GM23338 (cell line): ENCODE data around the gene STK33. TPM values are rescaled to one million over a fixed set of nuclear protein-coding genes. Genes with fewer than 3 reads are reported as not detected.

Experiments
- ATAC-seq: fragments of 200-7000 bp; cut with Tn5 transposase; 3 replicates; pipeline ENCODE4 v1.9.1; 2020
- DNase-seq: peaks from one replicate; pipeline ENCODE4 v3.0.0-alpha.2; 2015; ENCODE audit warnings: low spot score
- H2AFZ ChIP-seq: fragments of 200-600 bp; sonication (generic); 2 replicates; pipeline ENCODE4 v1.8.0; 2016; ENCODE audit warnings: antibody characterized with exemption, mild to moderate bottlenecking, moderate library complexity
- H3F3A ChIP-seq: fragments of 200-600 bp; sonication (generic); replicated peaks from 2 replicates; pipeline ENCODE4 v1.8.0; 2017; ENCODE audit warnings: antibody characterized with exemption, mixed run types, low read depth
- H3K27ac ChIP-seq: fragments of 200-600 bp; sonication (generic); 2 replicates; pipeline ENCODE4 v1.6.1; 2016; ENCODE audit warnings: low read depth
- H3K27me3 ChIP-seq: fragments of 200-600 bp; sonication (generic); 2 replicates; pipeline ENCODE4 v1.8.0; 2016; ENCODE audit warnings: mild to moderate bottlenecking, mixed run types, moderate library complexity; ENCODE audit not compliant: insufficient read depth
- H3K36me3 ChIP-seq: fragments of 200-600 bp; sonication (generic); 2 replicates; pipeline ENCODE4 v1.8.0; 2016; ENCODE audit warnings: mild to moderate bottlenecking; ENCODE audit not compliant: insufficient read depth
- H3K4me1 ChIP-seq: fragments of 200-600 bp; sonication (generic); 2 replicates; pipeline ENCODE4 v1.8.0; 2016; ENCODE audit warnings: mild to moderate bottlenecking, moderate library complexity; ENCODE audit not compliant: insufficient read depth
- H3K4me2 ChIP-seq: fragments of 200-600 bp; sonication (generic); 2 replicates; pipeline ENCODE4 v1.7.1; 2017; ENCODE audit warnings: mixed run types
- H3K4me3 ChIP-seq: fragments of 200-600 bp; sonication (generic); 2 replicates; pipeline ENCODE4 v1.6.1; 2016; ENCODE audit warnings: mixed run types
- H3K79me2 ChIP-seq: fragments of 200-600 bp; sonication (generic); replicated peaks from 2 replicates; pipeline ENCODE4 v1.8.0; 2017; ENCODE audit warnings: mild to moderate bottlenecking; ENCODE audit not compliant: insufficient read depth
- H3K9me2 ChIP-seq: fragments of 200-600 bp; sonication (generic); 2 replicates; pipeline ENCODE4 v1.8.0; 2017; ENCODE audit not compliant: insufficient read depth
- H4K20me1 ChIP-seq: fragments of 200-600 bp; sonication (generic); replicated peaks from 2 replicates; pipeline ENCODE4 v1.8.0; 2017; ENCODE audit warnings: mild to moderate bottlenecking; ENCODE audit not compliant: insufficient read depth
- H3K27ac Mint-ChIP-seq: 2 replicates; pipeline ENCODE4 v1.8.0; 2020; ENCODE audit warnings: inconsistent platforms, mild to moderate bottlenecking, moderate library complexity, mixed read lengths
- H3K27me3 Mint-ChIP-seq: 3 replicates; pipeline ENCODE4 v1.8.0; 2022; ENCODE audit warnings: low read depth, mild to moderate bottlenecking, moderate library complexity, mixed read lengths, inconsistent platforms; ENCODE audit not compliant: insufficient read depth, poor library complexity
- H3K36me3 Mint-ChIP-seq: 3 replicates; pipeline ENCODE4 v1.8.0; 2021; ENCODE audit warnings: low read depth, mild to moderate bottlenecking, inconsistent platforms, moderate library complexity, mixed read lengths
- H3K4me1 Mint-ChIP-seq: 3 replicates; pipeline ENCODE4 v1.8.0; 2020; ENCODE audit warnings: mild to moderate bottlenecking, inconsistent platforms, mixed read lengths
- H3K4me3 Mint-ChIP-seq: 3 replicates; pipeline ENCODE4 v1.8.0; 2021; ENCODE audit warnings: moderate library complexity, mild to moderate bottlenecking, inconsistent platforms, mixed read lengths
- H3K9me3 Mint-ChIP-seq: 3 replicates; pipeline ENCODE4 v1.8.0; 2020; ENCODE audit warnings: moderate library complexity, mild to moderate bottlenecking, inconsistent platforms, mixed read lengths
- CREB1 ChIP-seq: fragments of 250-450 bp; sonication (Bioruptor Pico); IDR thresholded peaks from 2 replicates; pipeline ENCODE4 v1.5.0; 2020; ENCODE audit warnings: low read depth, mild to moderate bottlenecking, moderate library complexity
- EZH2 ChIP-seq: fragments of 200-600 bp; sonication (generic); IDR thresholded peaks from one replicate; pipeline ENCODE4 v1.8.0; 2017; ENCODE audit warnings: antibody characterized with exemption, mild to moderate bottlenecking, low read depth; ENCODE audit not compliant: unreplicated experiment
- EZH2phosphoT487 ChIP-seq: fragments of 200-600 bp; sonication (generic); IDR thresholded peaks from one replicate; pipeline ENCODE4 v1.8.1; 2018; ENCODE audit warnings: antibody characterized with exemption; ENCODE audit not compliant: unreplicated experiment
- JUNB ChIP-seq: IDR thresholded peaks from one replicate; pipeline ENCODE4 v1.6.1; 2016; ENCODE audit warnings: antibody characterized with exemption; ENCODE audit not compliant: unreplicated experiment
- NANOG ChIP-seq: IDR thresholded peaks from 2 replicates; pipeline ENCODE4 v1.6.1; 2016; ENCODE audit warnings: antibody characterized with exemption, borderline replicate concordance
- POLR2AphosphoS5 ChIP-seq: IDR thresholded peaks from 2 replicates; pipeline ENCODE4 v1.6.1; 2016; ENCODE audit warnings: antibody characterized with exemption, low read depth
- STAT1 ChIP-seq: IDR thresholded peaks from one replicate; pipeline ENCODE4 v1.6.1; 2016; ENCODE audit warnings: antibody characterized with exemption; ENCODE audit not compliant: unreplicated experiment
- ZNF114 ChIP-seq: fragments of 250-450 bp; sonication (Bioruptor Pico); IDR thresholded peaks from 2 replicates; pipeline ENCODE4 v1.5.0; 2020; ENCODE audit warnings: mild to moderate bottlenecking, moderate library complexity
- ZNF331 ChIP-seq: fragments of 250-450 bp; sonication (Bioruptor Pico); IDR thresholded peaks from 2 replicates; pipeline ENCODE4 v1.5.0; 2020; ENCODE audit warnings: low read depth, mild to moderate bottlenecking, moderate library complexity
- polyA plus RNA-seq: library from polyadenylated mRNA; unstranded; fragments of >200 nt; fragmentation: Nextera tagmentation; extraction: Ambion mirVana; gene quantifications from 2 replicates; pipeline ENCODE4 v1.2.1, GENCODE V29; 2016
- total RNA-seq: library from RNA; depleted of rRNA; stranded (reverse); fragments of >200 nt; shearing (Covaris generic); gene quantifications from 2 replicates; pipeline ENCODE4 v1.2.3, GENCODE V29; 2014
- TF ChIP-seq, protein P1 (sequence below): fragments of 250-450 bp; sonication (Bioruptor Pico); IDR thresholded peaks from 2 replicates; pipeline ENCODE4 v1.5.0; 2020; ENCODE audit warnings: mild to moderate bottlenecking, moderate library complexity
- TF ChIP-seq, protein P2 (sequence below): IDR thresholded peaks from one replicate; pipeline ENCODE4 v1.6.1; 2018; ENCODE audit warnings: antibody characterized with exemption; ENCODE audit not compliant: unreplicated experiment
- TF ChIP-seq, protein P3 (sequence below): IDR thresholded peaks from 2 replicates; pipeline ENCODE4 v1.6.1; 2016; ENCODE audit warnings: antibody characterized with exemption
- TF ChIP-seq, protein P4 (sequence below), 2 experiments: fragments of 200-600 bp in 1 of 2; sonication (generic) in 1 of 2; conservative IDR thresholded peaks; 2 replicates each; pipeline versions ENCODE4 v1.5.1 to v1.6.1; 2016 to 2017; ENCODE audit warnings: antibody characterized with exemption in 2 of 2, low read depth in 2 of 2, mild to moderate bottlenecking in 2 of 2, moderate library complexity in 1 of 2

STK33 gene
- total and polyA plus RNA-seq, 2 experiments from 2014 or later, result 17.2 to 18.2 TPM

DNA sequence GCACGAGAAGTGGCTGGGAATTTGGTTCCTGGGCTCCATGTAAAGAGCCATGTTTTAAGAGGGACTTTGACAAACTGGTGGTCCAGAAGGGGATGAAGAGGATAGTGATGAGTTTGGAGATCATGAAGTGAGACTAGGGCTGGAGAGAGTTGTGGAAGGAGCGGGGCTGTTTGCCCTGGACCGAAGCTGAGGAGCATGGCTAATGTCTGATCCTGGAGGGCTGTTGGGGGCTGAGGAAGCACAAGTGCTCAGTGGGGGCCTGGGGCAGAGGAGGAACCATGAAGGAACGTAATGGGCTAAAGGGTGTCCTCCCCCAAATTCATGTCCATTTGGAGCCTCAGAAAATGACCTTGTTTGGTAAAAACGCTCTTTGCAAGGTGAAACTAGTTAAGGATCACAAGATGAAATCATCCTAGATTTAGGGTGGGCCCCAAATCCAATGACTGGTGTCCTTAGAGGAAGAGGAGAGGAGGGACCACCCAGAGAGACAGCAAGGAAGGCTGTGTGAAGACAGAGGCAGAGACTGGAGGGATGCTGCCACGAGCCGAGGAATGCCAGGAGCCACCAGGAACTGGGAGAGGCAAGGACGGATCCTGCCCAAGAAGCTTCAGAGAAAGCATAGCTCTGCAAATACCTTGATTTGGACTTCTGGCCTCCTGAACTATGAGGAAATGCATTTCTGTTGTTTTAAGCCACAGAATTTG lies 223.1 kb downstream of the STK33 start:
- Histone ChIP-seq H3K36me3 (no peaks in the 10 kb centered on the region), H3K4me1 (no peaks in the 10 kb centered on the region), H3K79me2 (no peaks in the 10 kb centered on the region), H3K4me2 (no peak overlapping the region), H3K4me3 (no peak overlapping the region), H3K27ac (no peak overlapping the region), H2AFZ (no peak overlapping the region), H3F3A (no peaks in the 10 kb centered on the region), H4K20me1 (no peaks in the 10 kb centered on the region), H3K27me3 (no peaks in the 10 kb centered on the region), H3K9me2 (no peaks in the 10 kb centered on the region)
- Mint-ChIP-seq H3K27me3 (peaks cover 2% of the 10 kb centered on the region), H3K9me3 (no peaks in the 10 kb centered on the region; the same call in 2 of the 3 replicates), H3K4me3 (no peak overlapping the region), H3K4me1 (peaks cover 14% of the 10 kb centered on the region), H3K27ac (no peak overlapping the region), H3K36me3 (no peaks in the 10 kb centered on the region; the same call in 2 of the 3 replicates)
- no peak for ATAC-seq
- no peak for DNase-seq
- TF ChIP-seq NANOG (no peak), STAT1 (no peak), POLR2AphosphoS5 (no peak), ZNF331 (CRISPR knock-in tag) (no peak), EZH2 (no peak), CREB1 (CRISPR knock-in tag) (no peak), ZNF114 (CRISPR knock-in tag) (no peak), JUNB (no peak), EZH2phosphoT487 (no peak)
- TF ChIP-seq, protein P1, sequence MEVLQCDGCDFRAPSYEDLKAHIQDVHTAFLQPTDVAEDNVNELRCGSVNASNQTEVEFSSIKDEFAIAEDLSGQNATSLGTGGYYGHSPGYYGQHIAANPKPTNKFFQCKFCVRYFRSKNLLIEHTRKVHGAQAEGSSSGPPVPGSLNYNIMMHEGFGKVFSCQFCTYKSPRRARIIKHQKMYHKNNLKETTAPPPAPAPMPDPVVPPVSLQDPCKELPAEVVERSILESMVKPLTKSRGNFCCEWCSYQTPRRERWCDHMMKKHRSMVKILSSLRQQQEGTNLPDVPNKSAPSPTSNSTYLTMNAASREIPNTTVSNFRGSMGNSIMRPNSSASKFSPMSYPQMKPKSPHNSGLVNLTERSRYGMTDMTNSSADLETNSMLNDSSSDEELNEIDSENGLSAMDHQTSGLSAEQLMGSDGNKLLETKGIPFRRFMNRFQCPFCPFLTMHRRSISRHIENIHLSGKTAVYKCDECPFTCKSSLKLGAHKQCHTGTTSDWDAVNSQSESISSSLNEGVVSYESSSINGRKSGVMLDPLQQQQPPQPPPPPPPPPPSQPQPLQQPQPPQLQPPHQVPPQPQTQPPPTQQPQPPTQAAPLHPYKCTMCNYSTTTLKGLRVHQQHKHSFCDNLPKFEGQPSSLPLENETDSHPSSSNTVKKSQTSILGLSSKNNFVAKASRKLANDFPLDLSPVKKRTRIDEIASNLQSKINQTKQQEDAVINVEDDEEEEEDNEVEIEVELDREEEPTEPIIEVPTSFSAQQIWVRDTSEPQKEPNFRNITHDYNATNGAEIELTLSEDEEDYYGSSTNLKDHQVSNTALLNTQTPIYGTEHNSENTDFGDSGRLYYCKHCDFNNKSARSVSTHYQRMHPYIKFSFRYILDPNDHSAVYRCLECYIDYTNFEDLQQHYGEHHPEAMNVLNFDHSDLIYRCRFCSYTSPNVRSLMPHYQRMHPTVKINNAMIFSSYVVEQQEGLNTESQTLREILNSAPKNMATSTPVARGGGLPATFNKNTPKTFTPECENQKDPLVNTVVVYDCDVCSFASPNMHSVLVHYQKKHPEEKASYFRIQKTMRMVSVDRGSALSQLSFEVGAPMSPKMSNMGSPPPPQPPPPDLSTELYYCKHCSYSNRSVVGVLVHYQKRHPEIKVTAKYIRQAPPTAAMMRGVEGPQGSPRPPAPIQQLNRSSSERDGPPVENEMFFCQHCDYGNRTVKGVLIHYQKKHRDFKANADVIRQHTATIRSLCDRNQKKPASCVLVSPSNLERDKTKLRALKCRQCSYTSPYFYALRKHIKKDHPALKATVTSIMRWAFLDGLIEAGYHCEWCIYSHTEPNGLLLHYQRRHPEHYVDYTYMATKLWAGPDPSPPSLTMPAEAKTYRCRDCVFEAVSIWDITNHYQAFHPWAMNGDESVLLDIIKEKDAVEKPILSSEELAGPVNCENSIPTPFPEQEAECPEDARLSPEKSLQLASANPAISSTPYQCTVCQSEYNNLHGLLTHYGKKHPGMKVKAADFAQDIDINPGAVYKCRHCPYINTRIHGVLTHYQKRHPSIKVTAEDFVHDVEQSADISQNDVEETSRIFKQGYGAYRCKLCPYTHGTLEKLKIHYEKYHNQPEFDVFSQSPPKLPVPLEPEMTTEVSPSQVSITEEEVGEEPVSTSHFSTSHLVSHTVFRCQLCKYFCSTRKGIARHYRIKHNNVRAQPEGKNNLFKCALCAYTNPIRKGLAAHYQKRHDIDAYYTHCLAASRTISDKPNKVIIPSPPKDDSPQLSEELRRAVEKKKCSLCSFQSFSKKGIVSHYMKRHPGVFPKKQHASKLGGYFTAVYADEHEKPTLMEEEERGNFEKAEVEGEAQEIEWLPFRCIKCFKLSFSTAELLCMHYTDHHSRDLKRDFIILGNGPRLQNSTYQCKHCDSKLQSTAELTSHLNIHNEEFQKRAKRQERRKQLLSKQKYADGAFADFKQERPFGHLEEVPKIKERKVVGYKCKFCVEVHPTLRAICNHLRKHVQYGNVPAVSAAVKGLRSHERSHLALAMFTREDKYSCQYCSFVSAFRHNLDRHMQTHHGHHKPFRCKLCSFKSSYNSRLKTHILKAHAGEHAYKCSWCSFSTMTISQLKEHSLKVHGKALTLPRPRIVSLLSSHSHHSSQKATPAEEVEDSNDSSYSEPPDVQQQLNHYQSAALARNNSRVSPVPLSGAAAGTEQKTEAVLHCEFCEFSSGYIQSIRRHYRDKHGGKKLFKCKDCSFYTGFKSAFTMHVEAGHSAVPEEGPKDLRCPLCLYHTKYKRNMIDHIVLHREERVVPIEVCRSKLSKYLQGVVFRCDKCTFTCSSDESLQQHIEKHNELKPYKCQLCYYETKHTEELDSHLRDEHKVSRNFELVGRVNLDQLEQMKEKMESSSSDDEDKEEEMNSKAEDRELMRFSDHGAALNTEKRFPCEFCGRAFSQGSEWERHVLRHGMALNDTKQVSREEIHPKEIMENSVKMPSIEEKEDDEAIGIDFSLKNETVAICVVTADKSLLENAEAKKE (CRISPR knock-in tag), result no peak
- TF ChIP-seq, protein P2, sequence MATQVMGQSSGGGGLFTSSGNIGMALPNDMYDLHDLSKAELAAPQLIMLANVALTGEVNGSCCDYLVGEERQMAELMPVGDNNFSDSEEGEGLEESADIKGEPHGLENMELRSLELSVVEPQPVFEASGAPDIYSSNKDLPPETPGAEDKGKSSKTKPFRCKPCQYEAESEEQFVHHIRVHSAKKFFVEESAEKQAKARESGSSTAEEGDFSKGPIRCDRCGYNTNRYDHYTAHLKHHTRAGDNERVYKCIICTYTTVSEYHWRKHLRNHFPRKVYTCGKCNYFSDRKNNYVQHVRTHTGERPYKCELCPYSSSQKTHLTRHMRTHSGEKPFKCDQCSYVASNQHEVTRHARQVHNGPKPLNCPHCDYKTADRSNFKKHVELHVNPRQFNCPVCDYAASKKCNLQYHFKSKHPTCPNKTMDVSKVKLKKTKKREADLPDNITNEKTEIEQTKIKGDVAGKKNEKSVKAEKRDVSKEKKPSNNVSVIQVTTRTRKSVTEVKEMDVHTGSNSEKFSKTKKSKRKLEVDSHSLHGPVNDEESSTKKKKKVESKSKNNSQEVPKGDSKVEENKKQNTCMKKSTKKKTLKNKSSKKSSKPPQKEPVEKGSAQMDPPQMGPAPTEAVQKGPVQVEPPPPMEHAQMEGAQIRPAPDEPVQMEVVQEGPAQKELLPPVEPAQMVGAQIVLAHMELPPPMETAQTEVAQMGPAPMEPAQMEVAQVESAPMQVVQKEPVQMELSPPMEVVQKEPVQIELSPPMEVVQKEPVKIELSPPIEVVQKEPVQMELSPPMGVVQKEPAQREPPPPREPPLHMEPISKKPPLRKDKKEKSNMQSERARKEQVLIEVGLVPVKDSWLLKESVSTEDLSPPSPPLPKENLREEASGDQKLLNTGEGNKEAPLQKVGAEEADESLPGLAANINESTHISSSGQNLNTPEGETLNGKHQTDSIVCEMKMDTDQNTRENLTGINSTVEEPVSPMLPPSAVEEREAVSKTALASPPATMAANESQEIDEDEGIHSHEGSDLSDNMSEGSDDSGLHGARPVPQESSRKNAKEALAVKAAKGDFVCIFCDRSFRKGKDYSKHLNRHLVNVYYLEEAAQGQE, result no peak
- TF ChIP-seq, protein P3, sequence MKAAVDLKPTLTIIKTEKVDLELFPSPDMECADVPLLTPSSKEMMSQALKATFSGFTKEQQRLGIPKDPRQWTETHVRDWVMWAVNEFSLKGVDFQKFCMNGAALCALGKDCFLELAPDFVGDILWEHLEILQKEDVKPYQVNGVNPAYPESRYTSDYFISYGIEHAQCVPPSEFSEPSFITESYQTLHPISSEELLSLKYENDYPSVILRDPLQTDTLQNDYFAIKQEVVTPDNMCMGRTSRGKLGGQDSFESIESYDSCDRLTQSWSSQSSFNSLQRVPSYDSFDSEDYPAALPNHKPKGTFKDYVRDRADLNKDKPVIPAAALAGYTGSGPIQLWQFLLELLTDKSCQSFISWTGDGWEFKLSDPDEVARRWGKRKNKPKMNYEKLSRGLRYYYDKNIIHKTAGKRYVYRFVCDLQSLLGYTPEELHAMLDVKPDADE, result no peak
- TF ChIP-seq, protein P4, sequence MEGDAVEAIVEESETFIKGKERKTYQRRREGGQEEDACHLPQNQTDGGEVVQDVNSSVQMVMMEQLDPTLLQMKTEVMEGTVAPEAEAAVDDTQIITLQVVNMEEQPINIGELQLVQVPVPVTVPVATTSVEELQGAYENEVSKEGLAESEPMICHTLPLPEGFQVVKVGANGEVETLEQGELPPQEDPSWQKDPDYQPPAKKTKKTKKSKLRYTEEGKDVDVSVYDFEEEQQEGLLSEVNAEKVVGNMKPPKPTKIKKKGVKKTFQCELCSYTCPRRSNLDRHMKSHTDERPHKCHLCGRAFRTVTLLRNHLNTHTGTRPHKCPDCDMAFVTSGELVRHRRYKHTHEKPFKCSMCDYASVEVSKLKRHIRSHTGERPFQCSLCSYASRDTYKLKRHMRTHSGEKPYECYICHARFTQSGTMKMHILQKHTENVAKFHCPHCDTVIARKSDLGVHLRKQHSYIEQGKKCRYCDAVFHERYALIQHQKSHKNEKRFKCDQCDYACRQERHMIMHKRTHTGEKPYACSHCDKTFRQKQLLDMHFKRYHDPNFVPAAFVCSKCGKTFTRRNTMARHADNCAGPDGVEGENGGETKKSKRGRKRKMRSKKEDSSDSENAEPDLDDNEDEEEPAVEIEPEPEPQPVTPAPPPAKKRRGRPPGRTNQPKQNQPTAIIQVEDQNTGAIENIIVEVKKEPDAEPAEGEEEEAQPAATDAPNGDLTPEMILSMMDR (conservative IDR thresholded peaks at IDR 0.05; ENCODE audit: low read depth in 2 of 2), result no peak
